Putamen (tissue), 1 donor: ENCODE measurements around the gene LAMA4.
A peak's percentile ranks its signal among the peaks of the same experiment; 100 is the strongest.

Experiments
- DNase-seq: peaks from one replicate; pipeline ENCODE4 v3.0.0-alpha.2; 2016; ENCODE audit warnings: low spot score

LAMA4 gene

DNA sequence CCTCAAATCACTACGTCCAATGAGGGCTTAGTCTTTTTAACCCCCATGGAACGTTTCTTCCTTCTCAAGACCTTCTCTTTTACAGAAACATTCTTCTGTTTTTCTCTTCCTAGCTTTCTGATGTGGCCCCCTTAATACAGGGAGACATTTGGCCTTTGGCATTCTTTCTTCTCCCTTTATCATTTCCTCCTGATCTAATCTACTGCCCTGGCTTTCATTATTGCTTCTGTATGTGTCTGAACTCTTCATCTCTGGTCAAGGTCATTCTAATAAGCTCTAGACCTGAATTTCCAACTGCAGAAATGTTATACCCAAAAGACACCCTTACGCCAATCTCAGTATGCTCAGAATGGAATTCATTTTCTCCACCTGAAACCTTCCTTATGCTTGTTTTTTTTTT is 18.4 kb upstream of the LAMA4 start:
- no peak for DNase-seq

DNA sequence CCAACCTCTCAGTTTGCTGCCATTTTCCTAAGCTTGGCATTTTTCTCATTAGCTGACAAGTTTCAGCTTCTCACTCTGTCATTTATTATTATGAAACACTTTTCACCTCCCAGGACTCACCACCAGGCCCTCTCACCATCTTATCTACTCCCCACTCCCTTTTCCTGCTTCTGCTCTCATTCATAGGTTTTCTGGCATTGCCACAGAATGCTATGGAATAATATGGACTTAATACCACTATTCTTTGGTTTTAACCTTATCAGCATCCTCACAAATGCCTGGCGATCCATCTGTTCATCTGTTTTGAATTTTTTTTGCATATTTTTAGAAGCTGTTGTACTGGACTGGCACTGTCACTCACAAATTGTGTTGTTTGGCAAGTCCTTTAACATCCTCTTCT is 16.4 kb upstream of the LAMA4 start:
- DNase-seq, result no peak

DNA sequence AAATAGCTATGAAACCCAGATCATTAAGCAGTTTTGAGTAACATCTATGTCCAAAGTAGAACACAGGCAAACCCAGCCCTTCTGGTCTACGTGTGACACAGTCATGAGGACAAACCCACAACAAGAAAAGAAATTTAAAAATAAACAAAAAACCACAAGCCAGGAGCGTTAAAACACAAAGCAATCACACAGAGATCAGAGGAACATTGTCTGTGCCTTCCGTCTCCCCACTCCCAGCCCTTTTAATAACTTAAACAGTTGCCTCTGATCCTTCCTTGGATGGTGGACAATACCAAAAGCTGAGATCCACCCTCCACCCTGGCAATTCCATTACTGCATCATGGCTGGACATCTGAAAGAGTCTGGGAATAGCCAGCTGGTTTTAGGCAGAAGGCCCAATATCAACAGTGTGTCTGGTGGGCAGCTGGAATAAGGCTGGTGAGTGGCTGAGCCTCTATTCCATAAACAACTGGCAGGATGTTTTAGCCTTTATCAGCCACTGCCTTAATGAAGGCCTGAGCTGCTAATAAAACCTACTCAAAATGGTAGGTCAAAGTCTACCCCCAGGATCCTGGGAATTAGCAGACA is 15.7 kb upstream of the LAMA4 start:
- DNase-seq, result no peak

DNA sequence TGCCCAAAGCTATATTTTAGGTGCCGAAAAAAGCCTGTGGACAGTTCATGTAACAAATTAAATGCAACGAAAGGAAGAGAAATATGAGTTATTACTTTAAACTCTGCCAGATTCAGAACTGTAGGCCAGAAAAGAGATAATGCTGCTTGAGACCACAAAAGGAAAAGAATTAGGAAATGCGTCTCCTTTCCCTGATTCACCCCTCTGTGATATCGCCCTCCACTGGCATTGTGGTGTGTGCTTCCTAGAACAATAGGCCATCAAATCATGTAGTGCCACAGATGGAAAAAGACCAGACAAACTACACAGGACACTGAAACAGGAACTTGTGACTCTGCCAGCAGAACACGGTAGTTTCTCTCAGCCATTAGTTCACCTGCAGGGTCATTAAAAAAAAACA is 14.7 kb upstream of the LAMA4 start:
- no peak for DNase-seq

DNA sequence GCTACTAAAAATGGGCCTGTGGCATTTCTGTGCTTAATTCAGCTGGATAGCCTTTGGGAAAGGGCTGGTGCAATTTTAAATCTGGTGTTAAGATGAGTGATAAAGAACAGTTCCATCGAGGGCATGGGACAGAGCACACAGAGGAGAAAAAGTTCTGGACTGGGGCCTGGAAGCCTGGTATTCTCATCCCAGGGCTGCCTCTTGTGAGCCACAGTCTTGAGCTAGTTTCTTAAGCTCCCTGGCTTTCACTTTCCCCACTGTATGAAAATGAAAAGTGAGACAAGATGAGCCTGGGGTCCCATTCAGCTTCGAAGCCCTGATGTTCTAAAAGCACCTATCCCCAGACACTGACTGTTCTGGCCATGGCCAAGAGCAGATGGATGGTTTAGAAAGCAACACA is 14.3 kb upstream of the LAMA4 start:
- DNase-seq, result no peak

DNA sequence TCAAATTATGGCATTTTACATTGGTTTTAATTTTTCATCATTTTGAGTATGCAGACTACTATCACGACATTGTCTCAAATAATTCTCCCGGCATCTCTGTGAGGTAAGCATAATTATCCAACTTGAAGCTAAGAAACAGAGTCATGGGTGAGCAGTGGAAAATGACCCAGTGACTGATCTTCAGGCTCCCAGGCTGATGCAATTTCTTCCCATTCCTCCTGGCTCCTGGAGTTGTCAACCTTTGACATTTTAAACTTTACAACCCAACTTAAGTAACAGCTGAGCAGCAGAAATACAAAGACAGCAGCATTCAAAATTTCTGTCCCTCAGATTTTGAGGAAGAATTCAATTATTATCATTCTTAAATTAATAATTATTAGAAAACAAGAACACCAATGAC is 13.7 kb upstream of the LAMA4 start:
- no peak for DNase-seq

DNA sequence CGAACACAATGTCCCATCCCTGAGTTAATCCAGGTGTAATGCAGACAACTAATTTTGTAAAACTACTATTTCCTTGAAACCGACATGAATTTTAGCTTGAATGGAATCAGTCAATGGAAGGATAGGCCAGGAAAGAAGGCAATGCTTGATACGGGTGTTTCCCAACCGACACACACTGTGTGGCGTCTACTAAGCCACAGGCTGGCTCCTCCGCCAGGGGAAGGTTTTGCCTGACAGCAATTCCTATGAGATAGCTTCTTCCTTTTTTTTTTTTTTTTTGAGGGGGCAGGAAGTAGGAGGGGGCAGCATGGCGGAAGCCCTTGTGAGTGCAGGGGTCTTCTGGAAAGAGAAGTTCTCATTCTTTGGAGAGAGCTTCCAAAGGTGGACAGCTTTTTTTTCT is 12.0 kb upstream of the LAMA4 start:
- DNase-seq, result no peak

DNA sequence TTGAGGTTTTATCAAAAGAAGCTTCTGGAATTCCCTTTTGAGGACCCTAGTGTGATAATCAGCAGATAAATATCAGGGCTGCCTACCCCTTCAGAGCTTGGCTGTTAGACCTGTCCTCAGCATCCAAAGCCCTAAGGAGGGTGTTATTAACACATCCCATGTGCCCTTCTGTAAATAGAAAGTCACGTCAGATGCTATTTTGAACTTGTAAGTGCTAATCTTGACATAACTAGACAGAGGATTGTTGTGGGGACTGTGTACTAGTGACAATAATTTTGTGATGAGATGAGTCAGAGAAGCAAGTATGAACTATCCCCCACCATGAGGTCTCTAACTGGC is 4.9 kb upstream of the LAMA4 start:
- DNase-seq, result no peak

DNA sequence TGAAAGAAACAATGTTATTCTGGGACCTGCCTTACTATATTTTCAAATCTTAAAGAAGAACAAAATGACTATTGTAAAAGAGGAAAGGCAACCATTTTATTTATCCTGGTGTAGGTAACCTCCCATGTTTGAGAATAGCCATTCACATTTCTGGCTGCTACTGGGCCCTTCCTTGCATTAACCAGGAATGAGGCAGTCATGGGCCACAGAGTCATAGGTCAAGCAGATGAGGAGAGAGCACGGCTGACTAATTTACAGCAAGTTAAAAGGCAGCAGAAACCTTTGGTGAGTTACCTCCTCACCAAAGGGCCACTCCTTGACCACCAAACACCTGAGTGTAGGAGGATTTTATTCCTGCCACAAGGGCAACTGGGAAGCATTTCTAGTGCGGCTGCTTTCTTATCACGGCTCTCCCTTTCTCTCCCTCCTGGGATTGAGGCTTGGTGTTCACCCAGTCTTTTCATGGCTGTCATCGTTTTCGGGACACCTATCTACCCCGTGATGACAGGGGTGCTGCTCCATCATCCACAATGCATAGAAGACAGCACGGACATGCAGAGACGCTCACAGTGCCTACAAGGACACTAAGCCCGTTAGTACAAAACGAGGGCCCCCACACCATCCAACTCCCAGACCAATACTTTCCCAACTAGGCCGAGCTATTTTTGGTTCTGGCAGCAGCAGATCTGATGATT is 4.4 kb upstream of the LAMA4 start:
- DNase-seq, result no peak

DNA sequence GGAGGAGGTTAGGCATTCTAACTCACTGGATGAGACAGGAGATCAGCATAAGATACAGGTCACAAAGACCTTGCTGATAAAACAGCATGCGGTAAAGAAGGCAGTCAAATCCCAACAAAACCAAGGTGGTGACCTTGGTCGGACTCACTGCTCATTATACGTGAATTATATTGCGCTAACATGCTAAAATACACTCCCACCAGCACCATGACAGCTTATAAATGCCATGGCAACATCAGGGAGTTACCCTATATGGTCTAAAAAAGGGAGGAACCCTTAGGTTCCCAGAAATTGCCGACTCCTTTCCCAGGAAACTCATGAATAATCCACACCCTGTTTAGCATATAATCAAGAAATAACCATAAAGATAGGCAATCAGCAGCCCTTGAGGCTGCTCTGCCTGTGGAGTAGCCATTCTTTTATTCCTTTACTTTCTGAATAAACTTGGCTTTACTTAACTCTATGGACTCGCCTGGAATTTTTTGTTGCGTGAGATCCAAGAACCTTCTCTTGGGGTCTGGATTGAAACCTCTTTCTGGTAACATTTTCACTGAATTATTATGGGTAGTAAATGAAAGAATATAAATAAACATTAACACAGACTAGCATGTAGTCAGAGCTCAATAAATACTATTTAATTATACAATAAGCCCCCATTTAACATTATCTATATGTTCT is 3.0 kb upstream of the LAMA4 start:
- no peak for DNase-seq

DNA sequence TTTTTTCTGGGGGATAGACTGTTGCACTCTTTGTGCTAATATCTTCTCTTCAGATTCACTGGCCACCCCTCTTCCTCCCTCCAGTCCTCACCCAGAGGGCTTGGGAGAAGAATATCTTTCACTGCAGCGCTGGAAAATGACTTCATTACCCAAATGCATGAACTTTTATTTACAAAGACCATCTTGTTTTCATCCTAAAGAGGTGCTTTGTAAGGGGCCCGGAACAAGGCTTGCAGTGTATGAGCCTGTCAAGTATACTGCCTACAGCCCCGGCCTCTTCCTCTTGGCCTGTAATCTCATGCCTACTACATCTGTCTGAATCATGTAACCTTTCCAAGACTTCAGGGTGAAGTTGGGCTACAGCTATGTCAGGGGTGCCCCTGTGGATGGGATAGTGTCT is 554 bp upstream of the LAMA4 start:
- peak; percentile 40 for DNase-seq

DNA sequence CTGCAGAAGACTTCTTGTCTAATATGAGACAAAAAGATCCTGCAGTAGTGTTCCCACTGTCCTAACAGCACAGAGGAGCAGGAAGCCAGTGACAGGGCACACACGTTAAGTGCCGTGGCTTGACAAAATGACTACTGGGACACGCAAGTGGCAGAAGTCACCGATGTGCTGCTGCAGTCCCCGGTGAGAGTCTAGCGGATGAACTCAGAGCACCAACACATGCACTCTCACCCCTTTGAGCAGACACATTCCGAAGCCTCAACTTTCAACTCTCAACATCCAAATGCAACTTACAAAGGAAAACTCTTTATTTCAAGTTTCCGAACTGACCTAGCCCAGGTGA is 898 bp downstream of the LAMA4 start:
- DNase-seq, result no peak

DNA sequence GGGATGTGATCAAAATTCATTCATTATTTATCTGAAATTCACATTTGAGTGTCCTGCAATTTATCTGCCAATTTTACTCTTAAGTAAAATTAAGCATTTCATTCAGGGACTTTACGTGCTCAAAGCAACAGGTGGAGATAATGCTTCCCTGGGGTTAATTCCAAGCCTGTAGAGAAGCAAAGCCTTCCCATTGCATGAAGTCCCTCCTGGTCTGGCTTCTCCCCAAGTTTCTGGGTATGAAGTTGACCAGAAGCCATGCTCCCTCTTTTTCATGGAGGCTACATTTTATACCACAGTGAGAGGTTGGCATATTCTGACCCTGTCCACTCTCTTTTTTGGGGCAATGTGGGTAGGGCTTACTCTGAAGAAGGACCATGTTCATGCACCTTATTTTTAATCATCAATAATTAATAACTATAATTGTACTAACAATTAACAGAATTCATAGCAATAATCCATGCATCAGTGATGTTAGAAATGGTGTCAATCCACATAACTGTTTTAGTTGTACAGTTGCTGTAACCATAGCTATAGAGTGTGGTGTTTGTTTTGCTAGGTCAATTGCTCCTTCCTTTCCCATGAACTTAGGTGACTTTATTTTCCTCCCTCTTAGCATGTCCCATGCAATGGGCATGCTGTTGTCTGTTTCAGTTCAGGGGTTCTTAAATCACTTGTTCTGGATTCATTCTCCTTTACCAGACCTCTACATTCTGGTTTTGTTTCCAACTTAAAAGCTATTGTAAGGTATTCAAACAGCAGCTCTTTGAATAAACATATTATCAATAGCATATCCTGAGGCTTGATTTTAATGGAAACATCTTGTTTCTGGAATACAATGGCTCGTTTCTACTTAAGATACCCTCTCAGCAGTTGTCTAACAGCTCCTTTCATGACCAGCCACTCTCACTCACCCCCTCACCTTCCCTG is 1.5 kb downstream of the LAMA4 start:
- DNase-seq, result no peak

DNA sequence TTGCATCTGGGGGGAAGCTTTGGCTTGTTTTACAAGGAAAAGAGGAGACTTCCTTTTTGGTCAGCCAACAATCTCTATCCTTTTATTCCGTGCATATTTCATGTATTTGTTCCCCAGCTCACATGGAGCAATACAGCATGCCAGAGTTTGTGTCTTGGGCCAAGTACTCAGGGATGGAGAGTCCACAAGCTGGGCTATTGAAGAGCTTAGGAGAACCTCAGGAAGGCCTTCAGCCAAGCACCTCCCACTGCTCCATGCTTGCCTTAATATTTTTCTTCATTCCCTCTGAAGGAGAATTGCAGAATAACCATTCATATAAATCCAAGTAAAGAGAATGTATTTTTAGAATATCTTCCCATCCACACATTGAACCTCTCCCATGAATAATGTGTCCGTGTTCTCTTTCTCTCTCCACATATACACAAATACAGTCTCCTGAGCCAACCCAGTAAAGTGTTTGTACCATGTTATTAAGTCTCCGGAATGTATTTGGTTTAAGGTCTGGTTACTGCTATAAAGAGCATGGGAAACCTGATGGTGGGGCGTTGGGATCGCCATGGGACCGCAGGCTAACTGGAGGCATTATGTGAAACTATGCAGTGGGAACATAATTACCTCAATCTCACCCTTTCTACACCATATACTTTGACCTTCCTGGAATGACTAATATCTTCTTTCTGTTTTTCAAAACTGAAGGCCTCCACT is 3.0 kb downstream of the LAMA4 start:
- no peak for DNase-seq

DNA sequence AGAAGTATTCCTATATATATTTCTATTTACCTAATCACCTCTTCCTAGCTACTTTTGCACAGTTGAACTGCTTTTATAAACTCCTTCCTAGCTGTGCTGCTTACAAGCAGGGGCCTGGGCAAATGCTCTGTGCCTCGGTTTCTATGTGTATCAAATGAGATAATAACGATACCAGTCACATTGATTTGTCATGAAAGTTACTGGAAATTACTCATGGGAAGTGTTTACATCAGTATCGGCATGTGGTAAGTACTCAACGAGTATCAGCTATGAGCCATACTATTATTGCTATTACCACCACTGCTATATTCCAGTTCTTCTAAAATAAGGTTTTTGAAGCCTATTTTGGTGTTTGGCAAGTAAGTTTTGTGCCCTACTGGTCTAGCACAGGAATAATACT is 4.9 kb downstream of the LAMA4 start:
- no peak for DNase-seq

DNA sequence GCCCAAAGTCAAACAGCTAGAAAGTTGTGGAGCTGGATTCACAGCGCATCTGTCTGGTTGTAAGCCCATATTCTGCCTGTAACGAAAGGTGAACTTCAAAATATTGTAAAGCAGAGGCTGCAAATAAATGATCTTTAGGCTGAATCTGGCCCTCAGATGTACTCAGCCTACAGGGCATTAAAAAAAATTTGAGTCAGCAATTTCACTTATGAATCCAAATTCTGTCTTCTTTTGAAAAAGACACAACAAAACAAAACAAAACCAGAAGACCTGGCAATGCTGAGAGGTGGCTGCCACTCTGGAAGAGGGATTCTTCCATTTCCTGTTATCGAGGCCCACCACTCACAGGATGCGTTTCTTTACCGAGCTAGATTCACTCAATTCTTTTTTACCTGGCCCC is 7.1 kb downstream of the LAMA4 start:
- DNase-seq, result no peak

DNA sequence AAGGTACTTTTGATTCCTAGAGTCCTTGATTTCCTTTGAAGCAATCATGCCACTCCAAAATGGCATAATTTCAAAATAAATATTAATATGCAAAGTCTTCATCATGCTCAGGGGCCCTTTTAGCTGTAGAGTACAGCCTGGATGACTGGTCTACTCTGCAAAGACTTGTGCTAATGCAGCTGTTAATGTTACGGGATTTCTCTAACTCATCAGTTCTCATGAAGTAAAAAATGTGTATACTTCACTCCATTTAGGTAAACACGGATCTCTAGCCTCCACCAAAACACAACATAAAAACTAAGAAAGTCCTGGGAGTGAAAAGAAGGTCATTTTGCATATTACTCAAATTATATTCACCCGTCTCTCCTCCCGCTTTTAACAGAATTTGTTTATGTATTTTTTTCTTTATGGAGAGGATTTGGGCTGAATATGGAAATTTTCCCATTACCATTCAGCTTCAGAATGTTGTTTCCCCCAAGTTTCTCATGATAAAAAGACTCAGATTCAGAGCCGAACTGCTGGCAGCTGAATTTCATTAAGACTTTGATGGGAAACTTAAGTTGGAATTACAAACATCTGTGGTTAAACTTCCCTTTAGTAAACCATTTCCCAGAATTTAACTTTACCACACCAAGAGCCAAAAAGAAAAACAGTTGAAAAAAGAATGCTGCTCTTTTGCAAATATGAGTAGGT is 8.7 kb downstream of the LAMA4 start:
- DNase-seq, result no peak

DNA sequence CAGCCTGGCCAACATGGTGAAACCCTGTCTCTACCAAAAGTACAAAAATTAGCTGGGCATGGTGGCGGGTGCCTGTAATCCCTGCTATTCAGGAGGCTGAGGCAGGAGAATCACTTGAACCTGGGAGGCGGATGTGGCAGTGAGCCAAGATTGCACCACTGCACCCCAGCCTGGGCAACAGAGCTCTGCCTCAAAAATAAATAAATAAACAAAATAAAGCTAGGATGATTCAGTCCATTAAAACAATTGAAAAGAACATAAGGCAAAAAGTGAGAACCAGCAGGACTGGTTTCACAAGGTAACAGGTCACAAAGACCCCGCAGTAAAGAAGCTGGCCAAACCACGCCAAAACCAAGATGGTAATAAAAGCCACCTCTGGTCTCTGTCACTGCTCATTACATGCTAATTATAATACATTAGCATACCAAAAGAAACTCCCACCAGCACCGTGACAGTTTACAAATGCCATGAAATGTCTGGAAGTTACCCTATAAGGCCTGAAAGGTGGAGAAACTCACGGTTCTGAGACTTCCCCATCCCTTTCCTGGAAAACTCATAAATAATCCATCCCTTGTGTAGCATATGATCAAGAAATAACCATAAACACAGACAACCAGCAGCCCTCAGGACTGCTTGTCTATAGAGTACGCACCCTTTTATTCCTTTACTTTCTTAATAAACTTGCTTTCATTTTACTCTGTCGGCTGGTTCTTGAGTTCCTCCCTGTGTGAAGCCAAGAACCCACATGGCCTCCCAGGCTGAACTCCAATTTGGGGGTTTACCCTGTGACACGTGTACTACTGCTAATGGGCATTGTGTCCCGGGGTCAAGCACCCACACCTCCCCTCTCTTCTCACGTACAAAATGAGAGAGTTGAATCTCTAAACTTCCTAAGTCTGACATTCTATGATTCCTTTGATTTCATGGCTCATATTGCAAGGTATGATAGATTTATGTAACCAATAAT is 10.2 kb downstream of the LAMA4 start:
- no peak for DNase-seq

DNA sequence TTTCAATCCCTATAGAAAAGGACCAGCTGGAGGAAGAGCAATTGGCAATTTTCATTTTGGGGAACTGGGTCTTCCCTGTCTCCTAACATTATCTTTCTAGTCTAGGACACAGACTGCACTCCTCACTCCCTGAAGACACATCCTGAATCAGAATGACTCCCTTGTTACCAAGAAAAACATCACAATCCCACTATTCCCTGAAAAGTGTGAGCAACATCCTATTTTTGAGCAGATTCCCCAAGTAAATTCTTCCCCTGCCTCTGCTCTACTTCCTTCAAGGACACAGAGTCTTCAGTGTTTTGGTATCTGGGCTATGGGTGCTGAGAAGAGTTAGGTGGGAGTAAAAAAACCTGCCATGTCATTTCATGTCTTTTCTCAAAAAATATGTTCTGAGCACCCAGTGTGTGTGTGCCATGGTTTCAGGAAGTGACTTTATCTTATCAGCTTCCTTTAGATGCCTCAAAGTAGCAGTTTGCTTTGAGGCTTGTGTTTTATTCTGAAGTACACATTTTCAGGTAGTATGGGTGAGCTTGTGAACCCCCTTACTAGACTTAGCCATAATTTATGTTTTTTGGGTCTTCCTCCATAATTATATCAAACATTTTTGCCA is 12.4 kb downstream of the LAMA4 start:
- no peak for DNase-seq

DNA sequence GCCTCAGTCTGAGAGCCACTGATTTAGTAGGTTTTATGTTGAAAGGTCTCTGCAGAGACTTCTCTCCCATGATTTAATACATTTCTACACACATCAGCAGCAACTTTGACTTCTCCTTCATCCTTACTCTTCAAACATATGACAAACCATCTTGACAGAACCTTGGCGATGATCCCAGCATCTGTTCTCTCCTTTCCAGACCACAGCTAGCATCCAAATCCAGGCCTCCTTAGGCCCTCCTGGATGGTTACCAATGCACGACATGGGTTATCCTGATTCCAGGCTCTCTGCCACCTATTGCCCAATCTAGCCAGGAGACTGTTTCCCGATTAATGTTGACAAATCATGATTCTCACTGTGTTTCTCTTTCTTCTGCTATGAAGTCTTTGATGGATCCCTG is 16.8 kb downstream of the LAMA4 start:
- DNase-seq, result no peak
